HuH-7.5 (cell line): ENCODE measurements around the gene DPF1.

Experiments used
- DNase-seq: peaks from one replicate; pipeline ENCODE4 v3.0.0; 2011; ENCODE audit warnings: low spot score

DPF1 gene

GRCh38 chr19:38221421-38221820 is 2.6 kb downstream of the DPF1 start:
- no peak for DNase-seq

DNA sequence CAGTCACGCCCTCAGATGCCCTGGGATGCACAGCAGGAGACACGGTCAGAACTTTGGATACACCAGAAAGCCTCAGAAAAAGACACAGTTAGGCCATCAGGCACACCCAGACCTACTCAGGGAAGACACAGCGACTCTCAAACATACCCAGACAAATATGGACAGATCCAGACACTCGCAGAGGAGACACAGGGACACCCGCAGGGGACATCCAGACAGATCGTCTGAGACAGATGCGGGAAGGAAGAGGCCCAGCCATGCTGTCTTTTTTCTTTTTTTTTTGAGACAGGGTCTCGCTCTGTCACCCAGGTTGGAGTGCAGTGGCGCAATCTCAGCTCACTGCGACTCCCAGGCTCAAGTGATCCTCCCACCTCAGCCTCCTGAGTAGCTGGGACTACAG is 4.8 kb downstream of the DPF1 start:
- DNase-seq: no peak

GRCh38 chr19:38218204-38218603 is 5.8 kb downstream of the DPF1 start:
- DNase-seq: no peak

DNA sequence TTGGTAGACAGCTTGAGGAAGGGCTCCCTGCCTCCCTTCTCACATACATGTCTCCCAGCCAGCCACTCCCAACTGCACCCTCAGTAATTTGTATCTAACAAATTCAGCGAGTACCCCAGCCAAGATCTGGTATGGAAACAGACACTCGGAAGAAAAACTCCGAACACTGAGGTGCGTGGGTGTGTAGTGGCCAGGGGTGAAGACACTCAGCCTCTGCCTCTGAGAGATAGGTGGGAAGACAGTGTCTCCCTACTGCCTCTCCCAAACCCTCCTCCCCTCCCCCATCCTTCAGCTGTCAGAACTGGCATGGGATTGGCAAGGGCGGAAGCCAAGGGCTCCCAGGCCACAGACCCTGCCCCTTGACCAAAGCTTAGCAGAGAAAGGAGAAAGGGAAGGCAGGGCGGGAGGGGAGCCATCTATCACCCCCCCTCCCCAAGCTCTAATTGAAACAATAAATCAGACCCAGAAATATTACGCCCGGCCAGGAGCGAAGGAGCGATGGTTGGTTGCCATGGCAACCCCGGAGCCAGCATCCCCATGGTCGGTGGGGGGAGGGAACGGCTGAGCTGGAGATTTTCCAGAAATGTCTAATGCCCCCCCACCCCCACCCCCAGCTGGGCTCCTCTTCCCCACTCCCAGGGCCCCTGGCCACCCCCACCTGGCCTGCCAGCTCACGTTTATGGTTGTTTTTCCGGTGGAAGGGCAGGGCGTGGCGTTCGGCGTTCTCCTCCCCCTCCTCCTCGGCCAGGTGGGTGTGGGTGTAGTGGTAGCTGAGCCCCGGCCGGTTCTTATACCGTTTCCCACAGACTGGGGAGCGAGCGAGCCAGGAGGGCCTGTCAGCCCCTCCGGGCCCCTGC is 7.0 kb downstream of the DPF1 start:
- no peak for DNase-seq

- no peak for DNase-seq
Observed at GRCh38 chr19:38213911-38214625, 10.0 kb downstream of the DPF1 start.

DNA sequence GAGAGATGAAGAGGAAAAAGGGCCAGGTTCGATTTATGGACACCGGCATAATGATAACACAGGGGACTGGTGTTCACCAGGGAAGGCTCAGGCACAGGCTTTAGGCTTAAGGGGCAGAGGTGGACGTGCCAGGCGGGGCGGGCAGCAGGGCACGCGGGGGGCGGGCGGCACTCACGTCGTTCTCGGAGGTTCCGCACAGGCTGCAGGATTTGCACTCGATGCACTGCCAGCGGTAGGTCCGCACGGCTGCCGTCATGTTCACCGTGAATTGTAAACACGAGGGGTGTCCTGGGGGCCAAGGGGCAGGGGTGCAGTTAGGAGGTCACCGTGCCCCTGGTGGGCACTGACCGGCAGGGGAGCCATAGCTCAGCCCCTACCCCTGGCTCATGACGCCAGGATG is 10.6 kb downstream of the DPF1 start:
- DNase-seq: no peak

GRCh38 chr19:38211766-38212165 is 12.3 kb downstream of the DPF1 start:
- DNase-seq: no peak

GRCh38 chr19:38211151-38211591 is 12.9 kb downstream of the DPF1 start:
- no peak for DNase-seq

DNA sequence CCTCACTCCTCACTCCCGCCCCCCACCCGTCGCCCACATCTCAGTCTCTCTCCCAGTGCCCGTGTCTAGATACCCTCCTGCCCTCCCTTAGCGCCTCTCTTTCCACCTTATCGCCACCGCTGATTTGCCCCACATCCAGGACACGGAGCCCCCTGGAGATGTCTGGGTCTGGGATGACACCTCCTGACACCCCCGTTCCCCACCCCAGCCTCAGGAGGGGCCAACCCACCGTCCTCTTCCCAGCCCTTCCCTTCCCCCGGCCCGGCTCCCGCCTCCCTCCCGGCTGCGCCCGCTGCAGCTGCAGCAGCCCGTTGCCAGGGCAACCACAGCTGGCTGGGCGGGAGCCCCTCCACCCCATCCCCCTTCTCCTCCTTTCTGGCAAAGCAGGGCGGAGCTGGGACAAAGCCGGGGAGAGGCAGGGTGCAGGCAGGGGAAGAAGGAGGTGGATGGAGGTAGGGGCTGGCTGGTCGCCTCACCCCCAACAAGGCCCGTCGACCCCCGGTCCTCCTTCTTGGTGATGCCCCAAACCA is 13.5 kb downstream of the DPF1 start:
- DNase-seq: no peak

- DNase-seq: no peak
Observed at GRCh38 chr19:38209671-38210457, 14.2 kb downstream of the DPF1 start.

- no peak for DNase-seq
Observed at GRCh38 chr19:38209152-38209551, 14.9 kb downstream of the DPF1 start.

DNA sequence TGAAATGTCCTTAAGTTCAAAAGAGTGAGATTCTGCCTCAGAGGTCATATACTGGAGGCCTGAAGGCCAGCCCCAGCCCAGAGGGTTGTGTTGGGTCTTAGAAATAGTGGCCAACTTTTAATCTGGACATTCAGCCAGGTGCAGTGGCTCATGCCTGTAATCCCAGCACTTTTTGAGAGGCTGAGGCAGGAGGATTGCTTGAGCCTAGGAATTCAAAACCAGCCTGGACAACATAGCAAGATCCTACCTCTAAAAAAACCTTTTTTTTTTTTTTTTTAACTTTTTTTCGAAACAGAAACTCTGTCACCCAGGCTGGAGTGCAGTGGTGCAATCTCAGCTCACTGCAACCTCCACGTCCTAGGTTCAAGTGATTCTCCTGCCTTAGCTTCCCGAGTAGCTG is 15.5 kb downstream of the DPF1 start:
- DNase-seq: no peak

- DNase-seq: no peak
Observed at GRCh38 chr19:38207543-38207942, 16.5 kb downstream of the DPF1 start.

GRCh38 chr19:38206928-38207327 is 17.1 kb downstream of the DPF1 start:
- no peak for DNase-seq

GRCh38 chr19:38206006-38206745 is 17.8 kb downstream of the DPF1 start:
- no peak for DNase-seq

GRCh38 chr19:38204728-38205127 is 19.3 kb downstream of the DPF1 start:
- DNase-seq: no peak

- DNase-seq: no peak
Observed at GRCh38 chr19:38204096-38204495, 19.9 kb downstream of the DPF1 start.

DNA sequence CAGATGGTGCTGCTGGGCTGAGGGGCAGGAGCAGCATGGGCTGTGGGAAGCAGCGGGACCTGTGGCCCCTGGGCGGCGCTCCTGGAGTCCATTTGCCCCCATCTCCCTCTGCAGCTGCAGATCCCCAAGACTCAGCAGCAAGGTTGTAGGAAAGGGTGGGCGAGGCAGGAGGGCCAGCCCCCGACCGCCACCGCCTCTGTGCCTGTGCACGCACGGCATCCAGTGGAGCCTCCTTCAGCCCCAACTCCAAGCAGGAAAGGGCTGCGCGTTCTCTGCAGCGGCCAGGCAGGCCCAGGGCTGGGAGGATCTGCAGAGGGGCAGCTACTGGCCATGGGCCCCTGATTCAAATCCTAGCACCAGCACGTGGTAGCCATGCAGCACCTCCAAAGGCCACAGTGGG is 20.8 kb downstream of the DPF1 start:
- no peak for DNase-seq

DNA sequence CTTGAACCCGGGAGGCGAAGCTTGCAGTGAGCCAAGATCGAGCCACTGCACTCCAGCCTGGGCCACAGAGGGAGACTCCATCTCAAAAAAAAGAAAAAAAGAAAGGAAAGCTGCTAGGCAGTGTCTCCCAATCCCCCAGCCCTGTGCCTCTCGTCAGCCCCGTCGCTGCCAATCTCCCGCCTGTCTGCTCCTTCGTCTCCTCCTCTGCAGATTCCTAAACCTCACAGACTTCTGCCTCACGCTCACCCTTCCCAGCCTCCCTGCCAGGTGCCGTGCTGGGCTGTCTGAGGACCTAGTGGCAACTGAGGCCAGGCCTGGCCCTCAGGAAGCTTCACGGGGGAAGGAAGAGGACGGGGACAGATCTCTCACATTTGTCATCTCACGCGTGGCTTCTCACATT is 21.5 kb downstream of the DPF1 start:
- no peak for DNase-seq

- DNase-seq: no peak
Observed at GRCh38 chr19:38201731-38202130, 22.3 kb downstream of the DPF1 start.

DNA sequence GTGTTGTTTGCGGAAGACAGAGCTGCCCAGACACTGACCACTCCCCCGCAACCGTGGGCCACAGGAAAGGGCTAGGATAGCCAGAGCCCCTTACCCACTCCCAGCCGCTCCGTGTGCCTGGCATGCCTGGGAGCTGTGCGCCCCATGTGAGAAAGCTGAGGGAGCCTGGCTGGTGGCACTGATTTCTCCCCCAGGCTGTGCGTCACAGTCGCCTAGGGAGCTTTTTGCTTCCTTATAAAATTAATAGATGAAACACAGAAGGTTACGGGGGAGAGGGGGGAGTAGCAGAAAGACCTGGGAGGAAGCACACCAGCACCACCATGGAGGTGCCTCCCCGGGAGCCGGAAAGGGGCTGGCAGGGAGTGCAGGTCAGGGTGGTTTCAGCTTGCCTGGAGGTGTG is 24.7 kb downstream of the DPF1 start:
- no peak for DNase-seq
